Endothelial cell (in vitro differentiated cells): ENCODE results near the gene PRR22. TPM values are rescaled to one million over a fixed set of nuclear protein-coding genes. Genes with fewer than 3 reads are reported as not detected.

Source experiments
- DNase-seq: peaks from one replicate; pipeline ENCODE4 v3.0.0; 2021; ENCODE audit warnings: low spot score
- H3K27ac Mint-ChIP-seq: one replicate; pipeline ENCODE4 v1.8.0; 2021; ENCODE audit warnings: mixed read lengths, inconsistent platforms; ENCODE audit not compliant: unreplicated experiment
- H3K27me3 Mint-ChIP-seq: one replicate; pipeline ENCODE4 v1.8.0; 2021; ENCODE audit warnings: mild to moderate bottlenecking, moderate library complexity, mixed read lengths, inconsistent platforms; ENCODE audit not compliant: unreplicated experiment
- H3K36me3 Mint-ChIP-seq: one replicate; pipeline ENCODE4 v1.8.0; 2021; ENCODE audit warnings: mild to moderate bottlenecking, low read depth, mixed read lengths, inconsistent platforms; ENCODE audit not compliant: unreplicated experiment
- H3K4me1 Mint-ChIP-seq: one replicate; pipeline ENCODE4 v1.8.0; 2021; ENCODE audit warnings: mild to moderate bottlenecking, mixed read lengths, inconsistent platforms; ENCODE audit not compliant: unreplicated experiment
- H3K4me3 Mint-ChIP-seq: one replicate; pipeline ENCODE4 v1.8.0; 2021; ENCODE audit warnings: mild to moderate bottlenecking, mixed read lengths, inconsistent platforms; ENCODE audit not compliant: unreplicated experiment
- H3K9me3 Mint-ChIP-seq: one replicate; pipeline ENCODE4 v1.8.0; 2021; ENCODE audit warnings: mixed read lengths, inconsistent platforms; ENCODE audit not compliant: unreplicated experiment
- total RNA-seq: library from RNA; stranded (reverse); fragmentation: NEBNext Ultra II Directional; extraction: Animal tissue kit (Norgen Biotek cat#: 25700); gene quantifications from one replicate; pipeline ENCODE4 v1.2.1, GENCODE V29; 2021; ENCODE audit not compliant: unreplicated experiment
- TF ChIP-seq, protein P1 (sequence below): fragments of 200-600 bp; sonication (generic); IDR thresholded peaks from one replicate; pipeline ENCODE4 v1.5.0; 2021; ENCODE audit warnings: antibody characterized with exemption; ENCODE audit not compliant: unreplicated experiment

The PRR22 gene
- total RNA-seq, 1 donor from 2014 or later: 2.2 TPM

DNA sequence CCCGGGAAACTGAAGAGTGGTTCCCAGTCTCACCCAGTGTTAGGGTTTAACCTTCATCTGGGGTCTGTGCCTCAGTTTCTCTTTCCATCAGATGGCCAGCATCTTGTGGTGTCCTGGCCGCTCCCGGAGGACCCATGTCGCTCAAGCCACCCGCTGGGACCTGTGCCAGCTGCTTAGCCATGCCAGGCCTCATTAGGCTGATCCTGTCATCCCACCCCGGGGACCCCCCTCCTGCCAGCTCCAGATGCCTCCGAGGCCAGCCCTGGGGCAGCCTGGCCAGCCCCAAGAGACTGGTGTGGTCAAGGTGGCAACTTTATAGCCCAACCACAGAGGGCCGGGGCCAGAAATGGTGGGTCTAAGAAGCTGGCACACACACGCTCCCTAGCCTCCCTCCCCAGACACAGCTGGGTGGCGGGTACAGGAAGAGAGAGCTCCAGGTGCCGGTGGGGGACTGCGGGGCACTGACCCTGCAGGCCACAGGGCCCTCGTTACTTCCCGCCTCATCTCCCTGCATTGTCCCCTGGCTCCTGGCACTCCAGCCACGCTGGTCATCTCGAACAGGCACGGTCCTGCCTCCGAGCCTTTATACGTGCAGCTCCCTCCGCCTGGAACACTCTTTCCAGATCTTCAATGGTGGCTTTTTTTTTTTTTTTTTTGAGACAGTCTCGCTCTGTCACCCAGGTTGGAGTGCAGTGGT is 23.7 kb upstream of the PRR22 start:
- TF ChIP-seq, protein P1, sequence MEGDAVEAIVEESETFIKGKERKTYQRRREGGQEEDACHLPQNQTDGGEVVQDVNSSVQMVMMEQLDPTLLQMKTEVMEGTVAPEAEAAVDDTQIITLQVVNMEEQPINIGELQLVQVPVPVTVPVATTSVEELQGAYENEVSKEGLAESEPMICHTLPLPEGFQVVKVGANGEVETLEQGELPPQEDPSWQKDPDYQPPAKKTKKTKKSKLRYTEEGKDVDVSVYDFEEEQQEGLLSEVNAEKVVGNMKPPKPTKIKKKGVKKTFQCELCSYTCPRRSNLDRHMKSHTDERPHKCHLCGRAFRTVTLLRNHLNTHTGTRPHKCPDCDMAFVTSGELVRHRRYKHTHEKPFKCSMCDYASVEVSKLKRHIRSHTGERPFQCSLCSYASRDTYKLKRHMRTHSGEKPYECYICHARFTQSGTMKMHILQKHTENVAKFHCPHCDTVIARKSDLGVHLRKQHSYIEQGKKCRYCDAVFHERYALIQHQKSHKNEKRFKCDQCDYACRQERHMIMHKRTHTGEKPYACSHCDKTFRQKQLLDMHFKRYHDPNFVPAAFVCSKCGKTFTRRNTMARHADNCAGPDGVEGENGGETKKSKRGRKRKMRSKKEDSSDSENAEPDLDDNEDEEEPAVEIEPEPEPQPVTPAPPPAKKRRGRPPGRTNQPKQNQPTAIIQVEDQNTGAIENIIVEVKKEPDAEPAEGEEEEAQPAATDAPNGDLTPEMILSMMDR: no peak
- peaks cover 15% of the 10 kb centered on the region for H3K27me3 Mint-ChIP-seq
- no peaks in the 10 kb centered on the region for H3K9me3 Mint-ChIP-seq
- H3K4me3 Mint-ChIP-seq: no peak overlapping the region
- peaks cover 7% of the 10 kb centered on the region for H3K36me3 Mint-ChIP-seq
- H3K4me1 Mint-ChIP-seq: no peaks in the 10 kb centered on the region
- DNase-seq: no peak
- H3K27ac Mint-ChIP-seq: no peak overlapping the region

DNA sequence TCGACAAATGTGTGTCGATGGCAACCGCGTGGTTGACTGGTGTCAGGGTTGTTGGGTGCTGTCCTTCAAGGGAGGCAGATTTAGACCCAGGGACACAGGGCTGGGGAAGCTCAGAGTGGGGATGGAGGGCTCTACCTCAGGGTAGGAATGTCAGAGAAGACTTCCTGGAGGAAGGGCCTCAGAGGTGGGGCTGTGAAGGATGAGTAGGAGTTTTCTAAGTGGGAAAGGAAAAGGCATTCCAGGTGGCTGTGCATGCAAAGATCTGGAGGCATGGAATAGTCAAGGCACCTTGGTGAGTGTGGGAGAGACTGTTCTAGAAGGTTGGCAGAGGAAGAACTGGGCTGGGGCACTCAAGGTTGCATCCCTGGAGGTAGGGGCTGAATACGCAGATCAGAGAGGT is 22.4 kb upstream of the PRR22 start:
- Mint-ChIP-seq H3K27ac (no peak overlapping the region), H3K36me3 (peaks cover 7% of the 10 kb centered on the region), H3K4me3 (peak overlapping the region; percentile 37), H3K4me1 (no peaks in the 10 kb centered on the region), H3K9me3 (no peaks in the 10 kb centered on the region), H3K27me3 (peaks cover 21% of the 10 kb centered on the region)
- no peak for DNase-seq
- TF ChIP-seq, protein P1: no peak

DNA sequence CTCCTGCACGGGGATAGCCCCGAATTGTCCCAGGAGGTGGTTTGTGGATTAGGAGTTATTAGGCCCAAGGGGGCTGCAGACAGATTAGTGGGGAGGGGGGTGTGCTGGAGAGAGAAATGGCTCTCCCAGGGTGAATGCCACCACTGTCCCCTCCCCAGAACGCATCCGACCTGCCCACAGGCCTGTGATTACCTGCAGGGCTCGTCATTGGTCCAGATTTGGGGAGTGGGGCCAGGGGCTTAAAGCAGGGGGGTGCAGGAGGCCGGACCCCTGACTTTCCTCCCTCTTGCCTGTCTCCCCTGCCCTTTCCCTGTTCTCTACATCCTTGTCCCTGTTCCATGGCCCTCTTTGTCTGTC is 21.6 kb upstream of the PRR22 start:
- peaks cover 7% of the 10 kb centered on the region for H3K36me3 Mint-ChIP-seq
- TF ChIP-seq, protein P1: peak; percentile 3
- H3K27me3 Mint-ChIP-seq: peaks cover 23% of the 10 kb centered on the region
- H3K4me3 Mint-ChIP-seq: no peak overlapping the region
- H3K4me1 Mint-ChIP-seq: no peaks in the 10 kb centered on the region
- H3K9me3 Mint-ChIP-seq: no peaks in the 10 kb centered on the region
- H3K27ac Mint-ChIP-seq: no peak overlapping the region
- no peak for DNase-seq

DNA sequence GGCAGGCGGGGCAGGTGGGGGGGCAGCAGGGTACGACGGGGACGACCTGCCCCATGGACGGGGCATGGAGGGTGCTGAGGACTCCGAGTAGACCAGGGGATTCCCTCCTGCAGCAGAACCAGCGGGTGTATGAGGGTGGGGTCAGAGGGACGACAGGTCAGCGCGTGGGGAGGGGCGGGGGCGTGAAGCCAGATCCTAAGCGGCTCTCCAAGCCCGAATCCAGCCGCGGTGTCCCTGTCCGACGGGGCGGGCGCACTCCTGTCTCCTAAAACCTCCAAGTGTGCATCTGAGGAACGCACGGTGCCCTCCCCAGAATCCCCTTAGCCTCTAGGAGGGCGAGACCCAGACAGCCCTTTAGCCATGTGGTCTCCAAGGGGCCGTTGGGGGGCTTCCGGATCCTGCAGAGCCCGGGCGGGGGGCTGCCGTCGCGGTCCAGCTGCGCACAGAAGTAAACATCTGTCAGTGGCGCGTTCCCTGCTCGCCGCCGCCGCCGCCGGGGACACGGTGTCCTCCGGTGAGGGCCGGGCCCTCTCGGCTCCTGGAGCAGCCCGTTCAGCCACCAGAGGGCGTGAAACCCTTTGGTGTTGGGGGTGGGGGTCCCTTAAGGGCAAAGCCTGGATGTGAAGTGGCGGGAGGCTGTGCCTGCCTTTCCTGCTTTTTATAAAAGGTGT is 21.1 kb upstream of the PRR22 start:
- H3K4me1 Mint-ChIP-seq: no peaks in the 10 kb centered on the region
- peaks cover 7% of the 10 kb centered on the region for H3K36me3 Mint-ChIP-seq
- TF ChIP-seq, protein P1: peak; percentile 64
- no peak overlapping the region for H3K4me3 Mint-ChIP-seq
- no peaks in the 10 kb centered on the region for H3K9me3 Mint-ChIP-seq
- H3K27me3 Mint-ChIP-seq: peaks cover 26% of the 10 kb centered on the region
- H3K27ac Mint-ChIP-seq: no peak overlapping the region
- peak; percentile 92 for DNase-seq
